DND-41 (cell line): ENCODE measurements around the gene ATXN7L2.

ENCODE experiments used
- CTCF ChIP-seq: IDR thresholded peaks from 2 replicates; pipeline ENCODE4 v1.5.1; 2012; ENCODE audit warnings: borderline replicate concordance, low read length, moderate library complexity, mild to moderate bottlenecking; ENCODE audit not compliant: poor library complexity, severe bottlenecking; ENCODE audit errors: extremely low read depth
- EZH2 ChIP-seq: IDR thresholded peaks from 3 replicates; pipeline ENCODE4 v1.6.1; 2012; ENCODE audit warnings: borderline replicate concordance, low read depth, mild to moderate bottlenecking, moderate library complexity, low read length, inconsistent platforms; ENCODE audit not compliant: severe bottlenecking

DNA sequence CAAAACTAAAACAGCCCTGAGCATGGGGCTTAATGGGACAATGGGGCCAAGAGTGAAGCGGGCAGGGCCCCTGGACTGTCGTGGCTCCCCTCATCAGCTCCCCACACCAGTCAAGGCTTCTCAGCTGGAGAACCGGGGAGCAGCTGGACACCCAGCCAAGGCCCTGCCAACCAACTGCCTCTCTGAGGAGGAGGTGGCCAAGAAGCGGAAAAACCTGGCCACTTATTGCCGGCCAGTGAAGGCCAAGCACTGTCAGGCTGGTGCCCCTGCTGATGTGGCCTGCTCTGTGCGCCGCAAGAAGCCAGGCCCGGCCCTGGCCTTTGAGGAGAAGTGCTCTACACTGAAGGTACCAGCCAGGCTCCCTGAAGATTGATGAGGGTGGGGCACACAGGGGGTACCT is 7.7 kb downstream of the ATXN7L2 start:
- TF ChIP-seq CTCF (no peak), EZH2 (no peak)
